ENCODE measurements around the gene MANF. TPM values are rescaled to one million over a fixed set of nuclear protein-coding genes. Genes with fewer than 3 reads are reported as not detected.

The MANF gene
- total RNA-seq, 1 donor from 2014 or later = 130 TPM

DNA sequence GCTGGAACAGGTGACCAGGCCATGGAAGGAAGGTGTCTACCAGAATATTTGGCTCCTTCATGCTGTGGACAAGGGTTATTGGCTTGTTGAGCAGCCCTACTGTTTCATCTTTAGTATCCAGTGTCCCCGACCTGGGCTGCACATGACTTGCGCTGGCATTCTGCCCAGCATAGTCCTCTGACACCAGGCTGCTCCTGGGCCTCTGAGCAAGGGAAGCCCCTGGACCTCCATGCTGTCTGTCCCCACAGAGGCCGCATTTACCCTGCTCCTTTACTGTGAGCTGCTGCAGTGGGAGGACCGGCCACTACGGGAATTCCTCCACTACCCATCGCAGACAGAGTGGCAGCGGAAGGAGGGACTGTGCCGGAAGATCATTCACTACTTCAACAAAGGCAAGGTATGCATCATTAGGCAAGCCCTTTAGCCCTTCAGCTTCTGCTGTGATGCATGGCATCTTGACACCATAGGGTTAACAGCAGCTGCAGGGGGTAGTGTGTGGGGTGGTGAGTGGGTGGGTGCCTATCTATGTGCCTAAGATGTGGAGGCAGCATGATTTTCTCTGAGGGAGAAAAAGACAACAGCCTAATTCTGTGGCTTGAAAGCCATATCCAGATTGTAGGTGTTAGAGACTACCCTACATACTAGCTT is 44.0 kb upstream of the MANF start:
- no peak overlapping the region for H3K4me3 Mint-ChIP-seq (ENCODE audit: low read depth)
- no peaks in the 10 kb centered on the region for H3K27me3 Mint-ChIP-seq
- TF ChIP-seq, protein P1, sequence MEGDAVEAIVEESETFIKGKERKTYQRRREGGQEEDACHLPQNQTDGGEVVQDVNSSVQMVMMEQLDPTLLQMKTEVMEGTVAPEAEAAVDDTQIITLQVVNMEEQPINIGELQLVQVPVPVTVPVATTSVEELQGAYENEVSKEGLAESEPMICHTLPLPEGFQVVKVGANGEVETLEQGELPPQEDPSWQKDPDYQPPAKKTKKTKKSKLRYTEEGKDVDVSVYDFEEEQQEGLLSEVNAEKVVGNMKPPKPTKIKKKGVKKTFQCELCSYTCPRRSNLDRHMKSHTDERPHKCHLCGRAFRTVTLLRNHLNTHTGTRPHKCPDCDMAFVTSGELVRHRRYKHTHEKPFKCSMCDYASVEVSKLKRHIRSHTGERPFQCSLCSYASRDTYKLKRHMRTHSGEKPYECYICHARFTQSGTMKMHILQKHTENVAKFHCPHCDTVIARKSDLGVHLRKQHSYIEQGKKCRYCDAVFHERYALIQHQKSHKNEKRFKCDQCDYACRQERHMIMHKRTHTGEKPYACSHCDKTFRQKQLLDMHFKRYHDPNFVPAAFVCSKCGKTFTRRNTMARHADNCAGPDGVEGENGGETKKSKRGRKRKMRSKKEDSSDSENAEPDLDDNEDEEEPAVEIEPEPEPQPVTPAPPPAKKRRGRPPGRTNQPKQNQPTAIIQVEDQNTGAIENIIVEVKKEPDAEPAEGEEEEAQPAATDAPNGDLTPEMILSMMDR (IDR thresholded peaks at IDR 0.05; ENCODE audit: unreplicated experiment) = no peak
- DNase-seq (ENCODE audit: low spot score, unreplicated experiment) = no peak
- H3K4me1 Mint-ChIP-seq (ENCODE audit: low read depth) = peaks cover 13% of the 10 kb centered on the region
- no peaks in the 10 kb centered on the region for H3K9me3 Mint-ChIP-seq (ENCODE audit: low read depth)
- H3K36me3 Mint-ChIP-seq (ENCODE audit: insufficient read depth) = peaks cover 4% of the 10 kb centered on the region
- no peak overlapping the region for H3K27ac Mint-ChIP-seq

DNA sequence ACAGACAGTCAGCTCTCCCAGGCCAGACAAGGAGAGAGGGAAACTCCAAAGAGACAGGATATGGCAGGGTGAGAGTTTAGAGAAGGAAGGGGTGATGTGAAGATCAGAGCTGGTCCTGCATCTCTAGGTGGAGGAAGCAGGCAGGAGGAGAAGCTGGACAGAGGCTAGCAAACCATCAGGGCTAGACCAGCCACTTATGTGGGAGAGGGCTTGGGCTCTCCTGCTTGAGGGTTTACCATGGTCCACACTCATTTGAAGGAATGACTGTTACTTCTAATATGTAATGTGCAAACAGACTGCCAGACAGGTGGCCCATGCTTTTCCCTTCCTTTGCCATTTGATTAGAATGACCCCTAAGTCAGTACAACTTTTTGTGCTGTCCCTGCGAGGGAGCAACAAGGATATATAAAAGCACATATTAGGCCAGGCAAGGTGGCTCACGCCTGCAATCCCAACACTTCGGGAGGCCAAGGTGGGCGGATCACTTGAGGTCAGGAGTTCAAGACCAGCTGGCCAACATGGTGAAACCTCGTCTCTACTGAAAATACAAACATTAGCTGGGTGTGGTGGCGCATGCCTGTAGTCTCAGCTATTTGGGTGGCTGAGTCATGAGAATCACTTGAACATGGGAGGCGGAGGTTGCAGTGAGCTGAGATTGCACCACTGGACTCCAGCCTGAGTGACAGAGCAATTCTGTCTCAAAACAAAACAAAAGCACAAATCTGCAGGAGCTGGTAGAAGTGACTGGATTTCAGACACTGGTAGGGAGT is 41.0 kb upstream of the MANF start:
- Mint-ChIP-seq H3K4me1 (ENCODE audit: low read depth) (peaks cover 11% of the 10 kb centered on the region), H3K27me3 (no peaks in the 10 kb centered on the region), H3K27ac (peak overlapping the region; percentile 57), H3K4me3 (ENCODE audit: low read depth) (no peak overlapping the region), H3K9me3 (ENCODE audit: low read depth) (no peaks in the 10 kb centered on the region), H3K36me3 (ENCODE audit: insufficient read depth) (peaks cover 5% of the 10 kb centered on the region)
- TF ChIP-seq, protein P1 (IDR thresholded peaks at IDR 0.05; ENCODE audit: unreplicated experiment) = no peak
- DNase-seq (ENCODE audit: low spot score, unreplicated experiment) = no peak

DNA sequence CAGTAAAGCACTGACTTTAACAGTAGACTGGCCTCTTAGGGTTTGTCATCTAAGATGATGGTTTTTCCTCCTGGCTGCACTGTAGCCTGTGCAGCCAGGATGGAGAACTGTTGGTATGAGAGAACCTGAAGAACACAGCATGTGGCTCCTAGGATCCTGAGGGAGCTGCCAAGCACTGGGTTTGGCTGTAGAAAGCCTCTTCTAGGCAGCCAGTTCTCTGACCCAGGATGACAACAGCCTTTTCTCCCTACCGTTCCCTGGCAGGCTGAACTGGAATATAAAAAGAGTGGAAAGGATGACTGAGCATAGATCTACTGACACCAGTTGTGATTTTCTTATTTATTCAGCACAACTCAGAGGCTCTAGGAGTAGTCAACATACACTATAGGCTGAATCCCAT is 34.3 kb upstream of the MANF start:
- DNase-seq (ENCODE audit: low spot score, unreplicated experiment) = no peak
- no peak overlapping the region for H3K27ac Mint-ChIP-seq
- H3K36me3 Mint-ChIP-seq (ENCODE audit: insufficient read depth) = peaks cover 9% of the 10 kb centered on the region
- no peaks in the 10 kb centered on the region for H3K27me3 Mint-ChIP-seq
- no peaks in the 10 kb centered on the region for H3K9me3 Mint-ChIP-seq (ENCODE audit: low read depth)
- peaks cover 4% of the 10 kb centered on the region for H3K4me1 Mint-ChIP-seq (ENCODE audit: low read depth)
- no peak overlapping the region for H3K4me3 Mint-ChIP-seq (ENCODE audit: low read depth)
- TF ChIP-seq, protein P1 (IDR thresholded peaks at IDR 0.05; ENCODE audit: unreplicated experiment) = no peak

DNA sequence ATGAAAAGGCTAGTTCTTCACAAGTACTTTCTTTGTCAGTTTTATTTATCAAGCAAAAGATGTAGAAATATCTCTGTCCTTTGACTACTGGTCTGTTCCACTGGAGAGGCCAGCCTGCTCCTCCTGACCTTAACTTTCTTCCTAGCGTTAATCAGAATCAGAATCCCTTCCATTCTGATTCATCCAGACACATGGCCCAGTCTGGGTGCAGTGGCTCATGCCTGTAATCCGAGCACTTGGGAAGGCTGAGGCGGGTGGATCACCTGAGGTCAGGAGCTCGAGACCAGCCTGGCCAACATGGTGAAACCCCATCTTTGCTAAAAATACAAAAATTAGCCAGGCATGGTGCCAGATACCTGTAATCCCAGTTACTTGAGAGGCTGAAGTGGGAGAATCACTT is 32.0 kb upstream of the MANF start:
- Mint-ChIP-seq H3K4me1 (ENCODE audit: low read depth) (peaks cover 15% of the 10 kb centered on the region), H3K27ac (no peak overlapping the region), H3K4me3 (ENCODE audit: low read depth) (no peak overlapping the region), H3K27me3 (no peaks in the 10 kb centered on the region), H3K9me3 (ENCODE audit: low read depth) (no peaks in the 10 kb centered on the region), H3K36me3 (ENCODE audit: insufficient read depth) (peaks cover 8% of the 10 kb centered on the region)
- TF ChIP-seq, protein P1 (IDR thresholded peaks at IDR 0.05; ENCODE audit: unreplicated experiment) = no peak
- no peak for DNase-seq (ENCODE audit: low spot score, unreplicated experiment)

GRCh38 chr3:51353691-51354090 is 31.4 kb upstream of the MANF start:
- H3K27ac Mint-ChIP-seq = no peak overlapping the region
- DNase-seq (ENCODE audit: low spot score, unreplicated experiment) = no peak
- H3K27me3 Mint-ChIP-seq = no peaks in the 10 kb centered on the region
- no peak overlapping the region for H3K4me3 Mint-ChIP-seq (ENCODE audit: low read depth)
- H3K4me1 Mint-ChIP-seq (ENCODE audit: low read depth) = peaks cover 15% of the 10 kb centered on the region
- H3K36me3 Mint-ChIP-seq (ENCODE audit: insufficient read depth) = peaks cover 8% of the 10 kb centered on the region
- H3K9me3 Mint-ChIP-seq (ENCODE audit: low read depth) = no peaks in the 10 kb centered on the region
- TF ChIP-seq, protein P1 (IDR thresholded peaks at IDR 0.05; ENCODE audit: unreplicated experiment) = no peak

Measured in progenitor cell of endocrine pancreas (in vitro differentiated cells).